ENCODE measurements around the gene GRAP2. TPM values are rescaled to one million over a fixed set of nuclear protein-coding genes. Genes with fewer than 3 reads are reported as not detected.
A peak's percentile ranks its signal among the peaks of the same experiment; 100 is the strongest.

The GRAP2 gene
- total RNA-seq, 1 experiment from 2014 or later, result not detected

GRCh38 chr22:39925909-39926679 is 25.2 kb downstream of the GRAP2 start:
- no peak overlapping the region for H3K9ac ChIP-seq (ENCODE audit: low read length)
- POLR2A ChIA-PET (ENCODE audit: unreplicated experiment), result no interaction called here
- peaks cover 70% of the 10 kb centered on the region for H3K27me3 ChIP-seq (ENCODE audit: low read length)
- H3K79me2 ChIP-seq (ENCODE audit: low read length), result no peaks in the 10 kb centered on the region
- H3K9me2 ChIP-seq (replicated peaks; ENCODE audit: low read length), result no peaks in the 10 kb centered on the region
- H2AFZ ChIP-seq (ENCODE audit: low read length), result no peak overlapping the region
- no peak for ATAC-seq
- no peak overlapping the region for H3K4me2 ChIP-seq (ENCODE audit: low read length)
- DNase-seq, result no peak
- CTCF ChIA-PET, result no interaction called here
- H3K4me1 ChIP-seq (ENCODE audit: insufficient read depth, low read length), result no peaks in the 10 kb centered on the region
- intact Hi-C loops (cut with micrococcal nuclease), result no loop called here
- no peaks in the 10 kb centered on the region for H4K20me1 ChIP-seq (ENCODE audit: low read length)
- H3K4me3 ChIP-seq (ENCODE audit: low read length), result no peak overlapping the region
- BruUV-seq (replicated peaks), result no TSS peak
- no peaks in the 10 kb centered on the region for H3F3A ChIP-seq (ENCODE audit: low read length, unreplicated experiment)
- H3K27ac ChIP-seq (ENCODE audit: low read length), result no peak overlapping the region
- no peaks in the 10 kb centered on the region for H3K36me3 ChIP-seq (ENCODE audit: low read depth, low read length)
- no peaks in the 10 kb centered on the region for H3K9me3 ChIP-seq (ENCODE audit: low read length)
- TF ChIP-seq EZH2phosphoT487 (IDR thresholded peaks at IDR 0.05; ENCODE audit: borderline replicate concordance, low read length) (no peak), EZH2 (IDR thresholded peaks at IDR 0.05; ENCODE audit: low read length, unreplicated experiment) (no peak), CTCF (conservative IDR thresholded peaks at IDR 0.05; ENCODE audit: low read depth, low read length) (no peak)

DNA sequence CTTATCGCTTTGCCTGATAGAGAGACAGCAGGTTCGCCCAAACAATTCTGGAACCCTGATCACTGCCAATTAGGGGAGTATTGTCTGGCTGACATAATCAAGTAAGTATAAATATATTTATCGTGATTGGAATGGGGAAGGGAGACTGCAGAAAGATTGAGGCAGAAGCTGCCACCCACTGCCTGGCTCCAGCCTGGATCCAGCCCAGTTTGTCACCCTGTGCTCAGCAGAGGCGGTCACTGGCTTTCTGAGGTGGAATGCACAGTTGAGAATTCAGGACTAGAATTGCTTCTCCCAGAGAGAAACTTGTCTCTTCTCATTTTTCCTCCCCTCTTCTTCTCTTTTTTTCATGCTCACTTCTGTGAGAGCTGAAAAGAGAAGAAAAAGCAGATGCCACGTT is 25.9 kb downstream of the GRAP2 start:
- no peak for ATAC-seq
- DNase-seq, result no peak
- Histone ChIP-seq H3F3A (ENCODE audit: low read length, unreplicated experiment) (no peaks in the 10 kb centered on the region), H3K36me3 (ENCODE audit: low read depth, low read length) (no peaks in the 10 kb centered on the region), H3K9ac (ENCODE audit: low read length) (no peak overlapping the region), H2AFZ (ENCODE audit: low read length) (no peak overlapping the region), H3K4me1 (ENCODE audit: insufficient read depth, low read length) (no peaks in the 10 kb centered on the region), H3K27ac (ENCODE audit: low read length) (no peak overlapping the region), H3K9me3 (ENCODE audit: low read length) (no peaks in the 10 kb centered on the region), H3K79me2 (ENCODE audit: low read length) (no peaks in the 10 kb centered on the region), H3K27me3 (ENCODE audit: low read length) (peaks cover 74% of the 10 kb centered on the region), H3K9me2 (replicated peaks; ENCODE audit: low read length) (no peaks in the 10 kb centered on the region), H3K4me3 (ENCODE audit: low read length) (no peak overlapping the region), H4K20me1 (ENCODE audit: low read length) (no peaks in the 10 kb centered on the region), H3K4me2 (ENCODE audit: low read length) (no peak overlapping the region)
- BruUV-seq (replicated peaks), result no TSS peak
- TF ChIP-seq CTCF (conservative IDR thresholded peaks at IDR 0.05; ENCODE audit: low read depth, low read length) (no peak), EZH2 (IDR thresholded peaks at IDR 0.05; ENCODE audit: low read length, unreplicated experiment) (no peak), EZH2phosphoT487 (IDR thresholded peaks at IDR 0.05; ENCODE audit: borderline replicate concordance, low read length) (no peak)
- intact Hi-C loops (cut with micrococcal nuclease), result no loop called here
- ChIA-PET CTCF (no interaction called here), POLR2A (ENCODE audit: unreplicated experiment) (no interaction called here)

GRCh38 chr22:39927544-39927943 is 26.7 kb downstream of the GRAP2 start:
- Histone ChIP-seq H2AFZ (ENCODE audit: low read length) (no peak overlapping the region), H3K4me1 (ENCODE audit: insufficient read depth, low read length) (no peaks in the 10 kb centered on the region), H3K9ac (ENCODE audit: low read length) (no peak overlapping the region), H3K4me2 (ENCODE audit: low read length) (no peak overlapping the region), H4K20me1 (ENCODE audit: low read length) (no peaks in the 10 kb centered on the region), H3K4me3 (ENCODE audit: low read length) (no peak overlapping the region), H3K79me2 (ENCODE audit: low read length) (no peaks in the 10 kb centered on the region), H3K36me3 (ENCODE audit: low read depth, low read length) (no peaks in the 10 kb centered on the region), H3K27ac (ENCODE audit: low read length) (no peak overlapping the region), H3K27me3 (ENCODE audit: low read length) (peaks cover 69% of the 10 kb centered on the region), H3K9me2 (replicated peaks; ENCODE audit: low read length) (no peaks in the 10 kb centered on the region), H3K9me3 (ENCODE audit: low read length) (no peaks in the 10 kb centered on the region), H3F3A (ENCODE audit: low read length, unreplicated experiment) (no peaks in the 10 kb centered on the region)
- 0 out of 2 replicates have a peak, but pooled peaks have one; percentile 14 for TF ChIP-seq CTCF (conservative IDR thresholded peaks at IDR 0.05; ENCODE audit: low read depth, low read length)
- TF ChIP-seq EZH2phosphoT487 (IDR thresholded peaks at IDR 0.05; ENCODE audit: borderline replicate concordance, low read length), result no peak
- intact Hi-C loops (cut with micrococcal nuclease), result no loop called here
- no peak for DNase-seq
- CTCF ChIA-PET, result interaction anchor here (0.6 kb wide), 1 partner anchor 41 kb away, joined by 3 read pairs; no protein-coding TSS in a partner anchor
- no peak for ATAC-seq
- BruUV-seq (replicated peaks), result no TSS peak
- POLR2A ChIA-PET (ENCODE audit: unreplicated experiment), result no interaction called here

All from PC-3 (cell line).